ENCODE results near the gene TTN. TPM values are rescaled to one million over a fixed set of nuclear protein-coding genes. Genes with fewer than 3 reads are reported as not detected.
"Not testable (repeated sequence)": the region's sequence is repeated elsewhere in the genome, so short reads cannot be mapped to it uniquely, and the experiment has no call there.

TTN gene
- total RNA-seq, 1 experiment from 2014 or later, result 0.23 TPM

GRCh38 chr2:178542161-178542560 lies 265.1 kb downstream of the TTN start:
- no peak for DNase-seq (ENCODE audit: low read depth)

DNA sequence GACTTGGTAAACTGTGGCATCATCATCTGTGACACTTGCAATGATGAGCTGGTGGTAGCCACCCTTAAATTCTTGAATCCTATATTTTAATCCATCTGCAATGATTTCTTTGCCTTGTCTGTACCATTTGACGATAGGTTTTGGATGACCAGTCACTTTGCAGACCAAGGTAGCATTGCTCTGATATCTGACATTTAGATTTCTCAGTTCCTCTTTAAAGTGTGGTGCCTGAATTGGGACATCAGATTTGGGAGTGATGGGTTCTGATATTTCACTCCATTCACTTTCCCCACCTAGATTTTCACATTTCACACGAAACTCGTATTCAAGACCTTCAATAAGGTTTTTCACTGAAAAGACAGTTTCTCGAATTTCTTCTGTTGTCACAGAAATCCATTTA lies 271.2 kb downstream of the TTN start:
- DNase-seq (ENCODE audit: low read depth), result no peak

DNA sequence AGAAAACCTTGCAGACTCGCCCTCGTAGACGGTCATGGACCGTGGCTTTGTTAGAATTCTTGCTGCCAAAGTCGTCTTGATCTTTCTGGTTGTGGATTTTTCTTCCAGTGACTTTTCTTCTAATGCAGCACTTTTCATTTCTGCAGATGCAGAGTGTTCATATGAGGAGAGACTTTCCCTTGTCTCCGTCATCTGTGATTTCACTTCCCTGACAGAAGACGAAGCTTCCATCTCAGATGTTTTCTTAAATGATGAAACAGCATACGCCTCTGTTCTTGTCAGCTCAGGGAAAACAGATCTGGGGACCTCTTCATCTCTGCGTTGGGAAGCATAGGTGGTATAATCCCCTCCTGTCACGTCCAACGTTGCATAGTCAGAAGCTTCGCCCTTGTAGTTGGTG lies 276.1 kb downstream of the TTN start:
- DNase-seq (ENCODE audit: low read depth), result no peak

DNA sequence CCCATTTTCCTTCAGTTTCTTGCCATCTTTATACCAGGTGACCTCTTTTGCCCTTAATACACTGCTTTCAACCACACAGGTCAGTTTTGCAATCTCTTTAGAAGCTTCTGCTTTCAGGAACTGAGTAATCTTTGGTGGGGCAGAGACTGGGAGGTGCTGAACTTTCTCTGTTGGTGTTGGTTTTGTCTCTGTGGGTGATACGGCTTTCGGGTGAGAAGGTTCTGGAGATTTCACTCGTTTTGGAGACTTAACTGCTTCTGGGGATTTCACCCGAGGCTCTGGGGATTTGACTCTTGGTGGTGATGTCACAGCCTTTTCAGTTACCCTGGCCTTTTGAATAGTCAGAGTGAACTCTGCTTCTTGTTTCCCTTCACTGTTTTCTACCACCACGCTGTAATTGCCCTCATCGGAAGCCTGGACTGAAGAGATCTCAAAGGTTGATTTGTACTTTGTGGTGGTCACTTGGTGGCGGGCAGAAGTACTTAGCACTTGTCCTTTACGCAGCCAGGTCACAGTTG lies 276.5 kb downstream of the TTN start:
- no peak for DNase-seq (ENCODE audit: low read depth)

- DNase-seq (ENCODE audit: low read depth), result no peak
Observed at GRCh38 chr2:178530131-178530530, 277.1 kb downstream of the TTN start.

DNA sequence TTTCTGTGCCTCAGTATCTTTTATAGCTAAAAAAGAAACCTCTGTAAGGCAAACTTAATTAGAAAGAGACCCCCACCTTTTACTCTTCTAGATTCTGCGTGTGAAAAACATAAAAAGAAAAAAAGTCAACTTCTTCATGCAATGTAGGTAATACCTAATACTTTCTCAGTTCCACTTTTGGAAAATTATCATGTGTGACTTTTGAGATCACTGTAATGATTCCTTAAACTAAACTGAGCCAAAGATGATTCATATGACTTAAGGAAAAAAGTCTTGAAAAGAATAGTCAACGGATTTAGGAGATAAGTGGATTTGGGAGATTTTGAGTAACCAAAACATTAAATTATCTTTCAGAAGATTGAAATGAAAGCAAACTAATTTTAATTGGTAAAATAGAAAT lies 278.0 kb downstream of the TTN start:
- DNase-seq (ENCODE audit: low read depth), result no peak

DNA sequence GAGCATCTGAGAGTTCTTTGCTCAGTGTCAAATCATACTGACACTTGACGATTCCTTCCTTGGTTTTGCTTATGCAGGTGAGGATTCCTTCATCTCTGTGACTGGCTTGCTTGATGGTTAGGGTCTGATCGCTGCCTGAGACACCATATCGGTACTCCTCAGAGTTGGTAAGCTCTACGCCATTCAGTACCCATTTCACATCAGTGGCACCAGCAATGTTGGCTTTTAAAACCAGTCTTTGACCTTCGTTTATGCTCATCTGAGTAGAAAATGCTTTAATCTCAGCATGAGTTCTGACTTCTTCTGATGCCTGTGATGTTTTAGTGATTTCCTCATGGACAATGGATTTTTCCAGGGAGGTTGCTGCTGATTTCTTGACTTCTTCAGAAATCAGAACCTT lies 278.6 kb downstream of the TTN start:
- no peak for DNase-seq (ENCODE audit: low read depth)

DNA sequence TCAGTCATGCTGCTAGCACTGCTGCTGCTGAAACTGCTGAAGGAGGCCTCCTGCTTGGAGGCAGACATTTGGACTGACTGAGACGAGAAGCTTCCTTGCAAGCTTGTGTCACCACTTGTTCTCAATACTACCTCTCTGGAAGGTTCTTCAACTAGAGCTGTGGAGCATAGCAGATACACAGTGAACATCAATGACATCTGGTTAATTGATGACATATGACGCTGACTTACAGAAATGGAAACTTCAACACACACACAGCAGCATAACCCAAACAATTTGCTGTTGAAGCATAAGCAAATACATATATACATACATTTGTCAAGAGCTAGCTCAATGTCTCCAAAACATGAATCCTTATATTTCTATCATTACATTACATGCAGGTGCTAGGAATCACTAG lies 279.6 kb downstream of the TTN start:
- DNase-seq (ENCODE audit: low read depth), result no peak

DNA sequence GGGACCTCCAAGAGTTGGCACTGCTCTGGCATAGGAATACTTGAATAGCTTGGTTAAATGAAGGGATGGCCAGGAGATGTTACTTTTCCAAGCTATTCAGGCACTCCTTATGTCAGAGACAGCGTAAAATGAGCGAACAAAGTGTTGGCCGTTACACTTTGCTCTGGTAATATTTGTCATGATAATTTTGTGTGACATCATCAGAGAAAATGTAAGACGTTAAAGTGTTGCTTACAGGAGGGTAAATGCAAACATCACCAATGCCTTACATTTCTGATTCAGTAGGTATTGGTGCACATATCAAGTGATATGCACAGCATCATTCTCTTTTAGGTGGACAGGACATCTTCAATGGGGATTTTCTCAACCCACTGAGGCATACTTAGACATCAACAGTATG lies 281.0 kb downstream of the TTN start:
- DNase-seq (ENCODE audit: low read depth), result no peak

DNA sequence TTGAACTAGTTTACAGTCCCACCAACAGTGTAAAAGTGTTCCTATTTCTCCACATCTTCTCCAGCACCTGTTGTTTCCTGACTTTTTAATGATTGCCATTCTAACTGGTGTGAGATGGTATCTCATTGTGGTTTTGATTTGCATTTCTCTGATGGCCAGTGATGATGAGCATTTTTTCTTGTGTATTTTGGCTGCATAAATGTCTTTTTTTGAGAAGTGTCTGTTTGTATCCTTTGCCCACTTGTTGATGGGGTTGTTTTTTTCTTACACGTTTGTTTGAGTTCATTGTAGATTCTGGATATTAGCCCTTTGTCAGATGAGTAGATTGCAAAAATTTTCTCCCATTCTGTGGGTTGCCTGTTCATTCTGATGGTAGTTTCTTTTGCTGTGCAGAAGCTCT lies 281.8 kb downstream of the TTN start:
- not testable (repeated sequence) for DNase-seq (ENCODE audit: low read depth)

GRCh38 chr2:178525010-178525409 lies 282.2 kb downstream of the TTN start:
- DNase-seq (ENCODE audit: low read depth), result not testable (repeated sequence)

DNA sequence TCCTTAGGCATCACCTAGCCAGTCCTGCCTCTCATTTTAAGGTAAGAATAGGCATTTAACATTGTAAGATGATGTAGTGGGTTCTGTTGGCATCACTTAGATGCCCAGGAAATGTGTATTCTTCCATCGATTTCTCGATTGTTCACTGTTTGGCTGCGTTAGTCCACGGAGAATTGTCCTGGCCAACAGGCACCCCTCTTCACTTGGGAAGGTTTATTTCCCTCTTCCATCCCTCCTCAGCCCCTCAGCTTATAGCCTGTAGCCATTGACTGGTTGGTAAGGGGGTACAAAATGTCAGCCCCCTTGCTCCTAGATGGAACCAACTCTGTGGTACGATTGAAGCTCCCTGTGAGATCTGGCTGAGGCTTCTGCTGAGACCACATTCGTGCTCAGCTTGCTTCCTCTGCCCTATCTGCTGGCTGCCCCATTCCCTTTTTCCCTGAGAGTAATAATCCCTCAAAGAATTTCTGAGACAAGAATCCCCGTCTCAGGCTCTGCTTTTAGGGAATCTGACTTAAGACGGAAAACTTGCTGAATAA lies 283.6 kb downstream of the TTN start:
- DNase-seq (ENCODE audit: low read depth), result peak; percentile 14

DNA sequence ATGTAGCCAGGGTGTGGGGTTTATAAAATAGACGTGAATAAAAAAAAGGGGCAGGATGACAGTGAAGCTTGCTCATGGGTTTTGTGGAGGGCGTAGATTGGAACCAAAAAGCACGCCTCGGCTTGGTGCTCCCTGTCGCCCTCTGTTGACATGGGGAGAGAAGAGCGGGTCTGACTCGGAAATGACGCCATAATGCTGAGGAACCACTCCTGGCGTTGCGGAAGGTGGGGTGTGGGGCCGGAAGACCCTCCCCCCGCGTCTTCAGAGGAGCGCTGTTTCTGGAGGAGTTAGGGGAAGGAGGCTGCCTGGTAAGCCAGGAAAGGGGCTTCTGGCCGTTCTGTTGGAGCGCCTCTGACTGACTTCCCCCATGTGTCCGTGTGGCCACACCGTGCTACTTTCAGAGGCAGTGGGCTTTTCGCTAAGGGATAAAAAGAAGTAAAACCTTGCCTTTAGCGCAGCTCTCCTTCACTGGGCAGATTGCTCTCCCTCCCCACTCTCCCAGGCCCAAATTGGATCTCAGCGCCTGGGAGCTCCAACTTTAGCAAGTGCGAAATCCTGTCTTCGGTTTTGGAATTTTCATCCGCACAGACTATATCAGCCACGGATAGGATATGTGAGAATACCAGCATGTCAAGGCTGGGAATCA lies 284.1 kb downstream of the TTN start:
- DNase-seq (ENCODE audit: low read depth), result peak; percentile 90

DNA sequence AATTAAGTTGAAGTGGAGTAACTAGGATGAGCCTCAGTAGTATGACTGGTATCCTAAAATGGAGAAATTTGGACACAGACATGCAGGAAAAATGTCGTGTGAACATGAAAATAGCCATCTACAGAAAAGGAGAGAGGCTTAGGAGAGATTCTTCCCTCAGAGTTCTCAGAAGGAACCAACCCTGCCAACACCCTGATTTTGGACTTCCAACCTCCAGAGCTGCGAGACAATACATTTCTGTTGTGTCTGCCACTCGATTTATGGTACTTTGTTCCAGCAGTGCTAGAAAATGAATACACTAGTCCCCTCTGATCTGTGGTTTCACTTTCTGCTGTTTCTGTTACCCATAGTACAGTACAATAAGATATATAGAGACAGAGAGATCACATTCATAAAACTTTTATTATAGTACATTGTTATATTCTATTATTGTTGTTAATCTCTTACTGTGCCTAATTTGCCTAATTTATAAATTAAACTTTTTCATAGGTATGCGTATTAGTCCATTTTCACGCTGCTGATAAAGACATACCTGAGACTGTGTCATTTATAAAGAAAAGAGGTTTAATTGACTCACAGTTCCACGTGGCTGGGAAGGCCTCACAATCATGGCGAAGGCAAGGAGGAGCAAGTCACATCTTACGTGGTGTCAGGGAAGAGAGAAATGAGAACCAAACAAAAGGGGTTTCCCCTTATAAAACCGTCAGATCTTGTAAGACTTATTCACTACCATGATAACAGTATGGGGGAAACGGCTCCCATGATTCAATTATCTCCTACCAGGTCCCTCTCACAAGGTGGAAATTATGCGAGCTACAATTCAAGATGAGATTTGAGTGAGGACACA lies 285.7 kb downstream of the TTN start:
- no peak for DNase-seq (ENCODE audit: low read depth)

DNA sequence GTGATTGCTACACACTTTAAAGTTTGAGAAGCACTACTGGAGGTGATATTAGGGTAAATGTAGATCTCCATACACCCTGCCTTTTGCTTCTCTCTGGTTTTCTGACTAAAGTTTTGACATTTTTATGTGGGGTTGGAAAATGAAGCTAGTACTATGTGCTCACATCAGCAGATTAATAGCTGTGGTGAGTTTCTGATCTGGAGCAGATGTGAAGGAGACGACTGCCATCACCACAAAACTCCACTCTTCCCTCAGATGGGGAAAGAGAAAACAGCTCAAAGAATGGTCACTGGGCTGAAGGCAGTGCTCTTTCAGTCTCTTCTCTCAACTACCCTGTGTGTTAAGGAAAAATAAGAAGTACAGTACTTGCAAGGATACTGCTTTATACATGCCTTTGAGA lies 289.7 kb downstream of the TTN start:
- DNase-seq (ENCODE audit: low read depth), result no peak

- DNase-seq (ENCODE audit: low read depth), result peak; percentile 99
Observed at GRCh38 chr2:178514664-178515063, 292.6 kb downstream of the TTN start.

- peak; percentile 74 for DNase-seq (ENCODE audit: low read depth)
Observed at GRCh38 chr2:178513876-178514275, 293.3 kb downstream of the TTN start.

DNA sequence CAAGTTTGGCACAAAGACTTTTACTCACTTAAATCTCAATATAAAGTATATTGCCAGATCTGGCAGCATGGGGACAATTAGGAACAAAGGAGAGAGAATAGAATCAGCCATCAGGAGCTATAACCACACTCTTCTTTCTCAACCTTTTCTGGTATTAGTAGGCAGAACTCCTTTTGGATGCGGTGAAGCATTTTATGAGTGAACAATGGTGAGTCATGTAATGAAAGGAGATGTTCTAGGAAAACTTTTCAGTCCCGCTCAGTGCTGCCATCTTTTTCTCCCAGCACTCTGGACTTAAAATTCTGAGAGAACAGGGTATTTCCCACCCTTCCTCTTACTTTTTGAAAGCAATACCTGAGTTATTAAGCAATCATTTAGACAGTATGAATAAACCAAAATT lies 294.7 kb downstream of the TTN start:
- peak; percentile 83 for DNase-seq (ENCODE audit: low read depth)

GRCh38 chr2:178510384-178510783 lies 296.8 kb downstream of the TTN start:
- no peak for DNase-seq (ENCODE audit: low read depth)

DNA sequence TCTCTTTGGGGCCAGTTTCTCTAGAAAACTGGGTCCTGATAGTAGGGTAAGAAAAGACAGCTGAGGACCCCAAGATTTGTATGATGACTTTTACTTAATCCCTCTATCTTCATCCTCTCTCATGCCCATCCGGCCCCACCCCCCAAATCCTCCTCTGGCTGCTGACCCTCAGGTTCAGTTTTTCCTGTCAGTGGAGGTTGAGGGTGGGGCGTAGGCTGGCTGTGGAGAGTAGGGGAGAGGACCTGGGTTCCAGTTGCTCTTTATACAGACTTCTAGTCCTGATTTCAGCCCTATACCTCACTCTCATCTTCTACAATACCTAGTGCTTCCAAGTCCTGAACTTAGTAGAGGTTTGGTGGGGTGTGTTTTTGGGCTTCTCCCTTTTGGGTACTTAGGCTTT lies 298.6 kb downstream of the TTN start:
- no peak for DNase-seq (ENCODE audit: low read depth)

DNA sequence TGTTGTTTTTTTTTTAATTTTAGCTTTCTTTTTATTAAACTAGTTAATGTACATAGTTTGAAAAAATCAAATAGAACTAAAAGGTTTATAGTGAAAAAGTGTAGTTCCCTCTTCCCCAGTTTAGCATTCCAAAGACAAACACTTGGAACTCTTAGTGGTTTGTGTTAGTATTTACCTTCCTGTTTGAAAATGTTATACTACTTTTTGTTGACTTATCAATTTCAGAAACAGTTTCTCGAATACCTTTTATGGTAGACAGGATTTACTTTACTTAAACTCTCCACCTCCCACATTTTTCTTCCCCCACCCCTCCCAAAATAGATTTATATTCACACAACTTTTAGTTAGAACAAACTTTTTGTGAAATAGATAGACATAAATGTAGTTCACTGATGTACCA lies 300.3 kb downstream of the TTN start:
- no peak for DNase-seq (ENCODE audit: low read depth)

GRCh38 chr2:178506524-178506923 lies 300.7 kb downstream of the TTN start:
- no peak for DNase-seq (ENCODE audit: low read depth)

GRCh38 chr2:178506101-178506500 lies 301.1 kb downstream of the TTN start:
- DNase-seq (ENCODE audit: low read depth), result no peak

All from HT1080 (cell line).